K562 (cell line): ENCODE data around the gene HOXC12. TPM values are rescaled to one million over a fixed set of nuclear protein-coding genes. Genes with fewer than 3 reads are reported as not detected.

Experiments used
- BACH1 ChIP-seq: fragments of 200-800 bp; sonication (Bioruptor generic); IDR thresholded peaks from 2 replicates; pipeline ENCODE4 v1.6.1; 2016; ENCODE audit warnings: missing genetic modification characterization, missing compliant biosample characterization
- CSDE1 ChIP-seq, 2 experiments: fragments of 450-650 bp; IDR thresholded peaks; 2 replicates each; pipeline ENCODE4 v1.6.1; 2016; ENCODE audit warnings: mild to moderate bottlenecking in 1 of 2
- CXXC5 ChIP-seq: fragments of 250-450 bp; sonication (Bioruptor Pico); IDR thresholded peaks from 2 replicates; pipeline ENCODE4 v1.8.0; 2022; ENCODE audit warnings: inconsistent platforms, mild to moderate bottlenecking, moderate library complexity
- FOXA3 ChIP-seq, 2 experiments: fragments of 450-650 bp in 1 of 2; sonication (generic) in 1 of 2; formaldehyde crosslinking; IDR thresholded peaks in 1 of 2; conservative IDR thresholded peaks in 1 of 2; 2 replicates each; pipeline versions ENCODE4 v1.4.0 to v1.8.0; 2020 to 2022; ENCODE audit warnings: mild to moderate bottlenecking in 2 of 2, missing genetic modification reagents in 1 of 2
- HCFC1 ChIP-seq: IDR thresholded peaks from 2 replicates; pipeline ENCODE4 v1.6.1; 2012; ENCODE audit warnings: low read depth, low read length, improper control_type of control experiment
- JUND ChIP-seq, 2 experiments: IDR thresholded peaks; 2 replicates in 1 of 2; 3 replicates in 1 of 2; pipeline ENCODE4 v1.6.1; 2011; ENCODE audit warnings: borderline replicate concordance in 2 of 2, low read depth in 2 of 2, low read length in 2 of 2, improper control_type of control experiment in 1 of 2, missing biosample characterization in 1 of 2, missing genetic modification characterization in 1 of 2, missing genetic modification reagents in 1 of 2
- KHSRP ChIP-seq: fragments of 450-650 bp; IDR thresholded peaks from 2 replicates; pipeline ENCODE4 v1.6.1; 2017
- PCBP2 ChIP-seq: fragments of 200-400 bp; formaldehyde crosslinking; IDR thresholded peaks from 2 replicates; pipeline ENCODE4 v1.6.1; 2018; ENCODE audit warnings: low read length, low read depth, mild to moderate bottlenecking, moderate library complexity; ENCODE audit not compliant: poor library complexity, severe bottlenecking
- RFX1 ChIP-seq: fragments of 450-650 bp; IDR thresholded peaks from 2 replicates; pipeline ENCODE4 v1.6.1; 2016; ENCODE audit warnings: mild to moderate bottlenecking, moderate library complexity
- SRSF1 ChIP-seq: fragments of 200-400 bp; formaldehyde crosslinking; IDR thresholded peaks from 2 replicates; pipeline ENCODE4 v1.6.1; 2017; ENCODE audit warnings: mild to moderate bottlenecking, low read depth, low read length, moderate library complexity
- TFAM ChIP-seq: fragments of 250-450 bp; sonication (Bioruptor Pico); conservative IDR thresholded peaks from 2 replicates; pipeline ENCODE4 v1.5.0; 2021; ENCODE audit warnings: mild to moderate bottlenecking, moderate library complexity
- polyA plus RNA-seq, 8 experiments: library from polyadenylated mRNA; depleted of rRNA in 4 of 8; stranded (reverse) in 5 of 8; unstranded in 3 of 8; fragments of >200 nt; fragmentation: Nextera tagmentation in 2 of 8; fragmentation: Illumina TruSeq in 1 of 8; extraction: Ambion mirVana in 2 of 8; extraction: Trizol in 1 of 8; gene quantifications; 2 replicates each; pipeline versions ENCODE4 v1.2.1 to v1.2.3, GENCODE V29; 2011 to 2014; ENCODE audit warnings: inconsistent platforms in 1 of 8, missing spikeins in 1 of 8
- total RNA-seq, 7 experiments: library from RNA; depleted of rRNA in 6 of 7; stranded (reverse); fragments of >200 nt in 6 of 7; fragmentation: Illumina TruSeq in 2 of 7; extraction: Trizol in 2 of 7; gene quantifications; 2 replicates each; pipeline versions ENCODE4 v1.2.1 to v1.2.3, GENCODE V29; 2011 to 2021; ENCODE audit warnings: low replicate concordance in 1 of 7
- TF ChIP-seq, protein P1 (sequence below), 2 experiments: fragments of 250-450 bp in 1 of 2; fragments of 450-650 bp in 1 of 2; sonication (Bioruptor Pico) in 1 of 2; IDR thresholded peaks; 2 replicates each; pipeline versions ENCODE4 v1.6.1 to v1.8.0; 2016 to 2021; ENCODE audit warnings: mild to moderate bottlenecking in 2 of 2, moderate library complexity in 2 of 2, missing compliant biosample characterization in 1 of 2, missing genetic modification characterization in 1 of 2
- TF ChIP-seq, protein P2 (sequence below): fragments of 450-650 bp; IDR thresholded peaks from 2 replicates; pipeline ENCODE4 v1.6.1; 2014; ENCODE audit warnings: low read depth, mild to moderate bottlenecking, moderate library complexity, borderline replicate concordance
- TF ChIP-seq, protein P3 (sequence below): sonication (generic); formaldehyde crosslinking; IDR thresholded peaks from 2 replicates; pipeline ENCODE4 v1.5.0; 2020; ENCODE audit warnings: missing genetic modification reagents
- TF ChIP-seq, protein P4 (sequence below): IDR thresholded peaks from 3 replicates; pipeline ENCODE4 v1.6.1; 2011; ENCODE audit warnings: borderline replicate concordance, mild to moderate bottlenecking; ENCODE audit not compliant: insufficient read length, insufficient read depth
- TF ChIP-seq, protein P5 (sequence below): conservative IDR thresholded peaks from 2 replicates; pipeline ENCODE4 v1.6.1; 2011; ENCODE audit warnings: low read depth, mild to moderate bottlenecking, low read length; ENCODE audit not compliant: control insufficient read depth
- TF ChIP-seq, protein P6 (sequence below): fragments of 450-650 bp; IDR thresholded peaks from 2 replicates; pipeline ENCODE4 v1.6.1; 2016; ENCODE audit warnings: missing biosample characterization, missing genetic modification characterization

Gene HOXC12
- total and polyA plus RNA-seq, 9 of the 15 experiments (the other 6 are each of a cell fraction or from before 2014, with no cell fraction given) = 0.04 to 0.36 (median 0.11) TPM; not detected in 1

DNA sequence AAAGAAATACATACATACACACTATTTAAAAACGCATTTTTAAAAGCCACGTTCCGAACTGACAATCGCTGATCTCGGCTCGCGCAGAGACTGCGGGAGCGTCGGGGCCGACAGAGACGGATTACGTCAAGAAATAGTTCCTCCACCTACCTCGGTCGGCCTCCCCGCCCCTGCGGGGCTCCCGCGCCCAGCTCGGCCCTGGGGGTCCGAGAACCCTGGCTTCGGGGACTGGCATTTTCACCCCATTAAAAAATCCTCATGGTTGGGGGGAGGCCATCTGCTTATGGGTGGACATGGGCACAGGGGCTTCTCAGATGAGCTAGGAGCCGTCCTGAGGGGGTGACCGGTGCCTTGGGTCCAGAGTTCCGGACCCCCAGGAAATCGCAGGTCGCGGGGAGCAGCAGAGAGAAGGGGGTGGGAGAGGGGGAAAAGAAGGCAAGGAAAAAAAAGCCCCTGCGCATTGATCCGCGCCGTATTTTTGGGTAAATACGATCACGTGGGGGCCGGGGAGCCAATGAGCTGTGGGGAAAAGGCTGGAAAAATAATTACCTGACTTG is 44.9 kb downstream of the HOXC12 start (continued):
- TF ChIP-seq CSDE1 (IDR thresholded peaks at IDR 0.05) (no peak), PCBP2 (no peak), RFX1 (no peak), FOXA3 (CRISPR knock-in tag; conservative IDR thresholded peaks at IDR 0.05 in 1 of 2, IDR thresholded peaks at IDR 0.05 in 1 of 2) (peak; percentile 11 to 45; a peak in 1 of 4 replicates), KHSRP (no peak), BACH1 (tag) (no peak), SRSF1 (no peak), TFAM (no peak), HCFC1 (no peak), CXXC5 (CRISPR knock-in tag) (peak; percentile 63), JUND (IDR thresholded peaks at IDR 0.05; ENCODE audit: borderline replicate concordance, low read depth, low read length) (peak; percentile 23; the same call in 1 of the 2 replicates), JUND (tag; IDR thresholded peaks at IDR 0.05; ENCODE audit: borderline replicate concordance, low read depth, low read length) (0 out of 3 replicates have a peak, but pooled peaks have one; percentile 47)
- TF ChIP-seq, protein P1, sequence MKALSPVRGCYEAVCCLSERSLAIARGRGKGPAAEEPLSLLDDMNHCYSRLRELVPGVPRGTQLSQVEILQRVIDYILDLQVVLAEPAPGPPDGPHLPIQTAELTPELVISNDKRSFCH (CRISPR knock-in tag; IDR thresholded peaks at IDR 0.05) = no peak
- TF ChIP-seq, protein P1 (tag; IDR thresholded peaks at IDR 0.05) = no peak
- TF ChIP-seq, protein P2, sequence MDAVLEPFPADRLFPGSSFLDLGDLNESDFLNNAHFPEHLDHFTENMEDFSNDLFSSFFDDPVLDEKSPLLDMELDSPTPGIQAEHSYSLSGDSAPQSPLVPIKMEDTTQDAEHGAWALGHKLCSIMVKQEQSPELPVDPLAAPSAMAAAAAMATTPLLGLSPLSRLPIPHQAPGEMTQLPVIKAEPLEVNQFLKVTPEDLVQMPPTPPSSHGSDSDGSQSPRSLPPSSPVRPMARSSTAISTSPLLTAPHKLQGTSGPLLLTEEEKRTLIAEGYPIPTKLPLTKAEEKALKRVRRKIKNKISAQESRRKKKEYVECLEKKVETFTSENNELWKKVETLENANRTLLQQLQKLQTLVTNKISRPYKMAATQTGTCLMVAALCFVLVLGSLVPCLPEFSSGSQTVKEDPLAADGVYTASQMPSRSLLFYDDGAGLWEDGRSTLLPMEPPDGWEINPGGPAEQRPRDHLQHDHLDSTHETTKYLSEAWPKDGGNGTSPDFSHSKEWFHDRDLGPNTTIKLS = no peak
- TF ChIP-seq, protein P3, sequence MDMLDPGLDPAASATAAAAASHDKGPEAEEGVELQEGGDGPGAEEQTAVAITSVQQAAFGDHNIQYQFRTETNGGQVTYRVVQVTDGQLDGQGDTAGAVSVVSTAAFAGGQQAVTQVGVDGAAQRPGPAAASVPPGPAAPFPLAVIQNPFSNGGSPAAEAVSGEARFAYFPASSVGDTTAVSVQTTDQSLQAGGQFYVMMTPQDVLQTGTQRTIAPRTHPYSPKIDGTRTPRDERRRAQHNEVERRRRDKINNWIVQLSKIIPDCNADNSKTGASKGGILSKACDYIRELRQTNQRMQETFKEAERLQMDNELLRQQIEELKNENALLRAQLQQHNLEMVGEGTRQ (CRISPR knock-in tag) = peak; percentile 94
- TF ChIP-seq, protein P4, sequence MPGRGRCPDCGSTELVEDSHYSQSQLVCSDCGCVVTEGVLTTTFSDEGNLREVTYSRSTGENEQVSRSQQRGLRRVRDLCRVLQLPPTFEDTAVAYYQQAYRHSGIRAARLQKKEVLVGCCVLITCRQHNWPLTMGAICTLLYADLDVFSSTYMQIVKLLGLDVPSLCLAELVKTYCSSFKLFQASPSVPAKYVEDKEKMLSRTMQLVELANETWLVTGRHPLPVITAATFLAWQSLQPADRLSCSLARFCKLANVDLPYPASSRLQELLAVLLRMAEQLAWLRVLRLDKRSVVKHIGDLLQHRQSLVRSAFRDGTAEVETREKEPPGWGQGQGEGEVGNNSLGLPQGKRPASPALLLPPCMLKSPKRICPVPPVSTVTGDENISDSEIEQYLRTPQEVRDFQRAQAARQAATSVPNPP = no peak
- TF ChIP-seq, protein P5, sequence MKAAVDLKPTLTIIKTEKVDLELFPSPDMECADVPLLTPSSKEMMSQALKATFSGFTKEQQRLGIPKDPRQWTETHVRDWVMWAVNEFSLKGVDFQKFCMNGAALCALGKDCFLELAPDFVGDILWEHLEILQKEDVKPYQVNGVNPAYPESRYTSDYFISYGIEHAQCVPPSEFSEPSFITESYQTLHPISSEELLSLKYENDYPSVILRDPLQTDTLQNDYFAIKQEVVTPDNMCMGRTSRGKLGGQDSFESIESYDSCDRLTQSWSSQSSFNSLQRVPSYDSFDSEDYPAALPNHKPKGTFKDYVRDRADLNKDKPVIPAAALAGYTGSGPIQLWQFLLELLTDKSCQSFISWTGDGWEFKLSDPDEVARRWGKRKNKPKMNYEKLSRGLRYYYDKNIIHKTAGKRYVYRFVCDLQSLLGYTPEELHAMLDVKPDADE = no peak
- TF ChIP-seq, protein P6, sequence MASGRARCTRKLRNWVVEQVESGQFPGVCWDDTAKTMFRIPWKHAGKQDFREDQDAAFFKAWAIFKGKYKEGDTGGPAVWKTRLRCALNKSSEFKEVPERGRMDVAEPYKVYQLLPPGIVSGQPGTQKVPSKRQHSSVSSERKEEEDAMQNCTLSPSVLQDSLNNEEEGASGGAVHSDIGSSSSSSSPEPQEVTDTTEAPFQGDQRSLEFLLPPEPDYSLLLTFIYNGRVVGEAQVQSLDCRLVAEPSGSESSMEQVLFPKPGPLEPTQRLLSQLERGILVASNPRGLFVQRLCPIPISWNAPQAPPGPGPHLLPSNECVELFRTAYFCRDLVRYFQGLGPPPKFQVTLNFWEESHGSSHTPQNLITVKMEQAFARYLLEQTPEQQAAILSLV = no peak
